Choroid plexus epithelial cell (primary cell): Measurements from ENCODE around the gene ARHGAP42.

Source experiments
- DNase-seq: peaks from one replicate; pipeline ENCODE4 v3.0.0-alpha.2; 2010; ENCODE audit warnings: low read depth
- H3K4me3 ChIP-seq: 2 replicates; pipeline ENCODE4 v1.5.1; 2011; ENCODE audit warnings: low read depth, mild to moderate bottlenecking, control low read depth, low read length, moderate library complexity
- TF ChIP-seq, protein P1 (sequence below): conservative IDR thresholded peaks from 2 replicates; pipeline ENCODE4 v1.5.1; 2011; ENCODE audit warnings: low read depth, mild to moderate bottlenecking, control low read depth, inconsistent platforms, low read length, moderate library complexity

The ARHGAP42 gene

DNA sequence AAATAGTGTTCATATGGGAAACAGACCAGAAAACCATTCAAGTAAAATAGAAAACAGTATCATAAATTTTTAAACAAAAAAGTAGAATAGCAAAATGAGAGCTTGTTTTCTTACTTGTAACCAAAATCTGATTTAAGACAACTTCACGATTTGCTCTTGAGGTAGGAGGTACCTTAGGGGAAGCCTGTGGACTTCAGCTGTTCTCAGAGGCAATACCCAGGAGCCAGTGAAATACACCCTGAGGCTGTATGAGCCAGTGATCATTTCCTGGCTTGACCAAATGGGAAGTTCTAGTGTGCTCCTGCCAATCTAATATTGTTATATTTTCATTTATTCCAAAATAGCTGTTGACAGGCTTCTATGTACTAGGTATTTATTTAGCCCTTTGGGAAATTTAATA is 104.8 kb downstream of the ARHGAP42 start:
- peak; percentile 23 for DNase-seq
- no peak overlapping the region for H3K4me3 ChIP-seq
- TF ChIP-seq, protein P1, sequence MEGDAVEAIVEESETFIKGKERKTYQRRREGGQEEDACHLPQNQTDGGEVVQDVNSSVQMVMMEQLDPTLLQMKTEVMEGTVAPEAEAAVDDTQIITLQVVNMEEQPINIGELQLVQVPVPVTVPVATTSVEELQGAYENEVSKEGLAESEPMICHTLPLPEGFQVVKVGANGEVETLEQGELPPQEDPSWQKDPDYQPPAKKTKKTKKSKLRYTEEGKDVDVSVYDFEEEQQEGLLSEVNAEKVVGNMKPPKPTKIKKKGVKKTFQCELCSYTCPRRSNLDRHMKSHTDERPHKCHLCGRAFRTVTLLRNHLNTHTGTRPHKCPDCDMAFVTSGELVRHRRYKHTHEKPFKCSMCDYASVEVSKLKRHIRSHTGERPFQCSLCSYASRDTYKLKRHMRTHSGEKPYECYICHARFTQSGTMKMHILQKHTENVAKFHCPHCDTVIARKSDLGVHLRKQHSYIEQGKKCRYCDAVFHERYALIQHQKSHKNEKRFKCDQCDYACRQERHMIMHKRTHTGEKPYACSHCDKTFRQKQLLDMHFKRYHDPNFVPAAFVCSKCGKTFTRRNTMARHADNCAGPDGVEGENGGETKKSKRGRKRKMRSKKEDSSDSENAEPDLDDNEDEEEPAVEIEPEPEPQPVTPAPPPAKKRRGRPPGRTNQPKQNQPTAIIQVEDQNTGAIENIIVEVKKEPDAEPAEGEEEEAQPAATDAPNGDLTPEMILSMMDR, result no peak

DNA sequence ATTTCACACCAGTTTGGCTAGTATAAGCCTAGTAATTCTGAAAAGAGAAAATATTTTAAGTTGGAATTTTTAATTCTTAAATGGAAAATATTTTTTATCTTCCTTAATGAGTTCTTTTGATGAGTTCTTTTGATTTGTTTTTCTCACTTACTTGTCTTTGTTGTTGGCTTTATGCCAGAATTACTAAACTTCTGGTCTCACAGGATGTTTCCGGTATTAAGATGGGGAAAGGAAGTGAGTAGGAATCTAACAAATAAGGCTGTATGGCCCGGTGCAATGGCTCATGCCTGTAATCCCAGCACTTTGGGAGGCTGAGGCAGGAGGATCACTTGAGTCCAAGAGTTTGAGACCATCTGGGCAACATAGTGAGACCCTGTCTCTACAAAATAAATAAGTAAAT is 106.4 kb downstream of the ARHGAP42 start:
- TF ChIP-seq, protein P1, result no peak
- no peak overlapping the region for H3K4me3 ChIP-seq
- DNase-seq, result no peak

DNA sequence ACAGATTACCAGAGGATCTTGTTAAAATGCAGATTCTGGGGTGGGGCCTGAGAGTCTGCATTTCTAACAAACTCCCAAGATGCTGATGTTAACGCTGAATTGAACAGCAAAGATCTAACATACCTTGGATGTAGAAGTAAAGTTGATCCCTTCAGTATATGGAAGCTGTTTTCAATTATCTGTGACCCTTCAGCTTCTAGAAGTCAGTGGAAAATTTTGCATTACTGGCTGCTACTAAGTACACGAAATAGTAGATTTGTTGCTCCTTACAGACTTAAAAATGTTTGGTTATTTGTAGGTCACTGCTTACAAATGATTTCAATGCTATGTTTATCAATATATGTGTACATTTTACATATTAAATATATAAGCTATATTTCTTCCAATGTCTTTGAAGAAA is 107.4 kb downstream of the ARHGAP42 start:
- no peak overlapping the region for H3K4me3 ChIP-seq
- DNase-seq, result no peak
- TF ChIP-seq, protein P1, result no peak

DNA sequence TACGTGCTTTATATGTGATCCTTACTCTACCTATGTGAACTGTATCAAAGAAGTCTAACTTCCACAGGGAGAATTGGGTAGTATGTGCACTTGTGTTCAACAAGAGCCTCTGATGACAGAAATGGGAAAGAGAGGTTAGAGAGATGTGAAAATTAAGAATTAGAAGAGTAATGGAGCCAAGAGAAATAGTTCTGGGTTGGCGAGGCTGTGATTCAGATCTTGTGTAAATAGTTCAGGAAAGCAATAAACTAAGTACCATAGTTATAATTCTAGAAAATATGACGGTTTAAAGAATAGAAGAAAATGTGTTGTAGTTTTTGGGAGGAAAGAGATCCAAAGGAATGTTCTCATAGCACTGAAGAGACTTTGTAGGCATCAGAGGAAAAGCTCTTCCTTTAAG is 112.4 kb downstream of the ARHGAP42 start:
- no peak overlapping the region for H3K4me3 ChIP-seq
- TF ChIP-seq, protein P1, result no peak
- DNase-seq, result no peak

DNA sequence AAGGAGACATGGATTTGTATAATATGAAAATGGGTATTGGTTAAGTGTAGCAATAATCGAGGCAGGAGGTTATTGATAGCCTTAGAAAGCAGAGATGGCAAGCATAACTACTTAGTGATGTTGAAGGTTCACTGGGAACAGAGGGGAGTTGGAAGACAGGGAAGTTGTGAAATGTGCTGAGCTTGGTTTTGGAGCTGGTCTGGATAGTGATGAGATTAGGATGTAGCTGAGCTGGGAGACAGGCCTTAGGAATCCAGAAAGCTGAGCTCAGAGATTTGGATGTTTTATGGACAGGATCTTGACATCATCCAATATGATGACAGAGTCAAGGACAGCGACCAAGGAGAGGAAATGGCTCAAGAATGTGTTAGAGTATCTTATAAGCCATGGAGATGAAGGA is 113.1 kb downstream of the ARHGAP42 start:
- no peak for DNase-seq
- TF ChIP-seq, protein P1, result no peak
- H3K4me3 ChIP-seq, result no peak overlapping the region

DNA sequence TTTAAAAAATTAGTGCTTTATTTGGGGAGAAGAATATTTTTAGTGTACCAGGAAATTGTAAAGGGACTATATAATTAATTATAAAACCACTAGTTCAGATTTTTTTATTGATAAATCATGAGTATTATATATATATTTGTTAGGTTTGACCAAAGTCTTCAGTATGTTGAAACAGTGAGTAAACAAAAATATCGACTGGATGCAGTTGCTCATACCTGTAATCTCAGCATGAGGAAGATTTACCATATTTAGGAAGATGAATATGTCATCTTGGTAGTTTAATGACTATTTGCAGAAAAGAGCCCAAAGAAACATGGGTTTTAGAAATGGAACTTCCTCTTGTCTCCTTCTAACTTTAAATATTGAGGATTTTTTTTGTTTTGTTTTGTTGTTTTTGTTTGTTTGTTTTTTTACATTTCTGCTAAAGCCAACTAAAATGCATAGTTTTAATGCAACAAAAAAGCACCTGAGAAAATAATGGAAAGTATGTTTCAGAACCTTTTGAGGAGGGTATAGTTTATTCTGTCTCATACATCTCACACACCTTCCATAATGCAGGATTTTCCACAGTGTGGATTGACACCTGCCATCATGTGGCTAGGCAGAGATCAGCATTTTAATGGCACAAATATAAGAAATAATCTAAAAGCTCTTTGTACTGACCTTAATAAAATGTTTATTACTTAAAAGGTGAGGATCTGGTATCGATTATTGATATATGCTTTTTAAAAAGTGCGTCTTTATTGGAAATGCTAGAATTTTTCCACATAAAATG is 114.3 kb downstream of the ARHGAP42 start:
- DNase-seq, result no peak
- TF ChIP-seq, protein P1, result no peak
- no peak overlapping the region for H3K4me3 ChIP-seq
